Heart right ventricle (tissue), 16 donors: Measurements from ENCODE around the gene CAD. TPM values are rescaled to one million over a fixed set of nuclear protein-coding genes. Genes with fewer than 3 reads are reported as not detected.

ENCODE experiments used
- ATAC-seq, 8 donors: fragments of 200-7000 bp; cut with Tn5 transposase; one replicate each; pipeline ENCODE4 v1.9.1; 2020; ENCODE audit warnings: mild to moderate bottlenecking in 8 of 8, moderate library complexity in 8 of 8, moderate number of reproducible peaks in 1 of 8
- DNase-seq, 2 donors: peaks; one replicate each; pipeline ENCODE4 v3.0.0-alpha.2; 2020
- H3K27ac ChIP-seq, 10 donors: fragments of 200-600 bp; sonication (generic) in 2 of 10; one replicate each; pipeline versions ENCODE4 v1.5.0 to v1.8.0; 2020 to 2022; ENCODE audit warnings: mild to moderate bottlenecking in 3 of 10
- H3K27me3 ChIP-seq, 7 donors: fragments of 200-600 bp; one replicate each; pipeline ENCODE4 v1.8.0; 2021 to 2022; ENCODE audit warnings: mild to moderate bottlenecking in 2 of 7
- H3K36me3 ChIP-seq, 9 donors: fragments of 200-600 bp; sonication (generic) in 1 of 9; one replicate each; pipeline versions ENCODE4 v1.5.0 to v1.8.0; 2020 to 2022; ENCODE audit warnings: mild to moderate bottlenecking in 2 of 9
- H3K4me1 ChIP-seq, 9 donors: fragments of 200-600 bp; sonication (generic) in 1 of 9; one replicate each; pipeline versions ENCODE4 v1.5.0 to v1.8.0; 2020 to 2022; ENCODE audit warnings: mild to moderate bottlenecking in 4 of 9
- H3K4me3 ChIP-seq, 10 donors: fragments of 200-600 bp; sonication (generic) in 2 of 10; one replicate each; pipeline versions ENCODE4 v1.5.0 to v1.8.0; 2020 to 2022; ENCODE audit warnings: mild to moderate bottlenecking in 7 of 10, moderate library complexity in 2 of 10
- H3K9me3 ChIP-seq, 11 donors: fragments of 200-600 bp in 10 of 11; sonication (generic) in 2 of 11; one replicate each; pipeline versions ENCODE4 v1.5.0 to v1.8.0; 2013 to 2022; ENCODE audit warnings: mild to moderate bottlenecking in 2 of 11, control low read depth in 1 of 11, moderate library complexity in 1 of 11
- CTCF ChIP-seq, 9 donors: fragments of 200-600 bp; sonication (generic) in 2 of 9; IDR thresholded peaks; one replicate each; pipeline versions ENCODE4 v1.5.0 to v1.8.0; 2021 to 2022; ENCODE audit warnings: antibody characterized with exemption in 9 of 9, mild to moderate bottlenecking in 5 of 9, moderate library complexity in 1 of 9
- WGBS, 2 donors: extraction: QIAGEN DNeasy Blood & Tissue Kit; methylation state at CpG; one replicate each; pipeline ENCODE4 v1.1.7; 2013; ENCODE audit warnings: inconsistent platforms in 1 of 2; 5-methylcytosine and 5-hydroxymethylcytosine counted together
- intact Hi-C, 10 donors: fragments of 100-400 bp; cut with DNase I; formaldehyde crosslinking; loops; one replicate each; pipeline versions ENCODE4 v1.11.1 to v1.14.2; 2022
- polyA plus RNA-seq, 2 donors: library from polyadenylated mRNA; stranded (reverse); fragments of 200-250 nt; gene quantifications; one replicate each; pipeline ENCODE4 v1.2.3, GENCODE V29; 2013
- total RNA-seq, 10 donors: library from RNA; stranded (reverse); fragmentation: NEBNext Ultra II Directional in 3 of 10; extraction: Animal tissue kit (Norgen Biotek cat#: 25700) in 3 of 10; gene quantifications; one replicate each; pipeline versions ENCODE4 v1.2.1 to v1.2.4, GENCODE V29; 2021 to 2023
- donor health status: Arrhythmogenic right ventricular cardiomyopathy.
- donor health status: ischemic (EF 13 %, LVEDD 7.1; RV severe dilation, severe dysfunction).
- donor health status: healthy with polysubstance abuse.
- donor health status: DM: no; HTN: yes; CAD: no.
- donor health status: DM: no; HTN: no; CAD: no.
- donor health status: ischemic (EF 25% LVEDD 6.9; RV normal size, moderate dysfunction).
- donor health status: ischemic (EF 25% LVEDD 5.7; RV mildly dilated, moderate dysfunction).
- donor health status: healthy.
- donor health status: DM: yes; HTN: yes; CAD: no.
- donor health status: Ischemic cardiomyopathy.
- donor health status: ischemic (EF 35%, LVEDD 5.7; RV mildly dilated, moderate dysfunction).
- donor health status: nonischemic (EF 11% LVEDD 7.7; RV severe dilation, severe dysfunction).
- donor health status: DM: yes; HTN: yes; CAD: no.
- donor health status: PGD.
- donor health status: ischemic (EF 29% LVEDD 5.4; RV normal size, mild dysfunction).
- donor health status: nonischemic (EF 23%, LVEDD 6.1; RV moderate dilation, normal function).

CAD gene
- total and polyA plus RNA-seq, 12 donors: 6.1 to 10.6 (median 7.6) TPM

- 74 to 79% methylated on average over 39 of the region's 39 CpGs for WGBS, 2 donors
- H3K27me3 ChIP-seq: peaks cover 0 to 14% (median 0%) of the 10 kb centered on the region in 7 donors
- H3K4me1 ChIP-seq: peaks cover 0 to 51% (median 14%) of the 10 kb centered on the region in 9 donors
- ATAC-seq (no peak), DNase-seq (no peak)
- TF ChIP-seq CTCF (IDR thresholded peaks at IDR 0.05): no peak
- intact Hi-C loops: no loop called here
- H3K4me3 ChIP-seq: no peak within 1 kb of the TSS
- H3K27ac ChIP-seq: peak within 1 kb of the TSS in 7 of 10 donors; percentile 61 to 87 (median 80)
- no peaks in the 10 kb centered on the region for H3K9me3 ChIP-seq
- no peaks in the 10 kb centered on the region for H3K36me3 ChIP-seq
Measured at GRCh38 chr2:27275211-27276150, 58.3 kb downstream of the CAD start, which contains the start of gene DNAJC5G. Gene DNAJC5G, plus strand, starts transcription at chr2:27275433. Its CDS starts 1,296 bp downstream, at chr2:27276729.

- ATAC-seq (no peak), DNase-seq (no peak)
- Histone ChIP-seq H3K27me3 (peaks cover 0 to 16% (median 3%) of the 10 kb centered on the region in 7 donors), H3K4me1 (peaks cover 0 to 42% (median 23%) of the 10 kb centered on the region in 9 donors), H3K36me3 (no peaks in the 10 kb centered on the region), H3K27ac (no peak overlapping the region), H3K9me3 (no peaks in the 10 kb centered on the region), H3K4me3 (no peak overlapping the region)
- intact Hi-C loops: loop anchor here in 2 of 10 donors (2.0 kb wide), 1 partner anchor 179 kb away; no protein-coding TSS in a partner anchor
- no peak for TF ChIP-seq CTCF (IDR thresholded peaks at IDR 0.05)
- 62 to 85% methylated on average over 1 of the region's 1 CpG for WGBS, 2 donors
Measured at GRCh38 chr2:27278010-27278409, 60.8 kb downstream of the CAD start.

GRCh38 chr2:27280826-27281225, 63.7 kb downstream of the CAD start:
- Histone ChIP-seq H3K27ac (peak overlapping the region; percentile 85 to 97 (median 92)), H3K4me3 (no peak overlapping the region), H3K27me3 (peaks cover 0 to 16% (median 4%) of the 10 kb centered on the region in 7 donors), H3K36me3 (no peaks in the 10 kb centered on the region), H3K4me1 (peaks cover 0 to 26% (median 15%) of the 10 kb centered on the region in 9 donors), H3K9me3 (no peaks in the 10 kb centered on the region)
- ATAC-seq: no peak
- no peak for DNase-seq
- WGBS, 2 donors: 72 to 83% methylated on average over 3 of the region's 3 CpGs
- TF ChIP-seq CTCF (IDR thresholded peaks at IDR 0.05): no peak
- intact Hi-C loops: loop anchor here in 8 of 10 donors (1.0 to 10.0 kb wide), 10 partner anchors 22 to 319 kb away; no protein-coding TSS in a partner anchor

- Histone ChIP-seq H3K36me3 (no peaks in the 10 kb centered on the region), H3K9me3 (no peaks in the 10 kb centered on the region), H3K27me3 (peaks cover 0 to 16% (median 4%) of the 10 kb centered on the region in 7 donors), H3K27ac (peak overlapping the region; percentile 85 to 97 (median 92)), H3K4me1 (peaks cover 0 to 26% (median 15%) of the 10 kb centered on the region in 9 donors), H3K4me3 (peak overlapping the region in 1 of 10 donors; percentile 62)
- intact Hi-C loops: loop anchor here in 8 of 10 donors (1.0 to 10.0 kb wide), 9 partner anchors 21 to 319 kb away; no protein-coding TSS in a partner anchor
- TF ChIP-seq CTCF (IDR thresholded peaks at IDR 0.05): no peak
- 51 to 54% methylated on average over 3 of the region's 3 CpGs for WGBS, 2 donors
- DNase-seq (no peak), ATAC-seq (peak in 6 of 8 donors; percentile 10 to 58 (median 22))
Measured at GRCh38 chr2:27281442-27281841, 64.3 kb downstream of the CAD start.
